Colonic mucosa (tissue), 4 donors: Measurements from ENCODE around the gene SLC6A6. TPM values are rescaled to one million over a fixed set of nuclear protein-coding genes. Genes with fewer than 3 reads are reported as not detected.

Experiments used
- DNase-seq: peaks from one replicate; pipeline ENCODE4 v3.0.0-alpha.2; 2020
- H3K27ac ChIP-seq: fragments of 200-600 bp; one replicate; pipeline ENCODE4 v1.8.0; 2021
- H3K27me3 ChIP-seq: fragments of 200-600 bp; one replicate; pipeline ENCODE4 v1.8.0; 2021
- H3K36me3 ChIP-seq: fragments of 200-600 bp; one replicate; pipeline ENCODE4 v1.8.0; 2021
- H3K4me1 ChIP-seq: fragments of 200-600 bp; one replicate; pipeline ENCODE4 v1.8.0; 2021; ENCODE audit warnings: mild to moderate bottlenecking
- H3K4me3 ChIP-seq: fragments of 200-600 bp; one replicate; pipeline ENCODE4 v1.8.0; 2021
- H3K9ac ChIP-seq, 2 donors: one replicate each; pipeline ENCODE4 v1.7.0; 2013; ENCODE audit warnings: control low read depth in 2 of 2, low read depth in 2 of 2, low read length in 2 of 2
- H3K9me3 ChIP-seq: fragments of 200-600 bp; one replicate; pipeline ENCODE4 v1.8.0; 2021
- CTCF ChIP-seq: fragments of 200-600 bp; IDR thresholded peaks from one replicate; pipeline ENCODE4 v1.8.0; 2022; ENCODE audit warnings: antibody characterized with exemption, mild to moderate bottlenecking
- intact Hi-C: fragments of 100-400 bp; cut with DNase I; formaldehyde crosslinking; loops from one replicate; pipeline ENCODE4 v1.14.1; 2022
- total RNA-seq, 2 donors: library from RNA; stranded (reverse); fragmentation: NEBNext Ultra II Directional in 1 of 2; extraction: Animal tissue kit (Norgen Biotek cat#: 25700) in 1 of 2; gene quantifications; one replicate each; pipeline ENCODE4 v1.2.1, GENCODE V29; 2021
- donor health status: healthy.
- donor health status: DM: no; HTN: no; CAD: no.
- donor health status: DM: no; HTN: no; CAD: no.

The SLC6A6 gene
- total RNA-seq, 2 donors from 2014 or later = 7.2 to 13.0 TPM

DNA sequence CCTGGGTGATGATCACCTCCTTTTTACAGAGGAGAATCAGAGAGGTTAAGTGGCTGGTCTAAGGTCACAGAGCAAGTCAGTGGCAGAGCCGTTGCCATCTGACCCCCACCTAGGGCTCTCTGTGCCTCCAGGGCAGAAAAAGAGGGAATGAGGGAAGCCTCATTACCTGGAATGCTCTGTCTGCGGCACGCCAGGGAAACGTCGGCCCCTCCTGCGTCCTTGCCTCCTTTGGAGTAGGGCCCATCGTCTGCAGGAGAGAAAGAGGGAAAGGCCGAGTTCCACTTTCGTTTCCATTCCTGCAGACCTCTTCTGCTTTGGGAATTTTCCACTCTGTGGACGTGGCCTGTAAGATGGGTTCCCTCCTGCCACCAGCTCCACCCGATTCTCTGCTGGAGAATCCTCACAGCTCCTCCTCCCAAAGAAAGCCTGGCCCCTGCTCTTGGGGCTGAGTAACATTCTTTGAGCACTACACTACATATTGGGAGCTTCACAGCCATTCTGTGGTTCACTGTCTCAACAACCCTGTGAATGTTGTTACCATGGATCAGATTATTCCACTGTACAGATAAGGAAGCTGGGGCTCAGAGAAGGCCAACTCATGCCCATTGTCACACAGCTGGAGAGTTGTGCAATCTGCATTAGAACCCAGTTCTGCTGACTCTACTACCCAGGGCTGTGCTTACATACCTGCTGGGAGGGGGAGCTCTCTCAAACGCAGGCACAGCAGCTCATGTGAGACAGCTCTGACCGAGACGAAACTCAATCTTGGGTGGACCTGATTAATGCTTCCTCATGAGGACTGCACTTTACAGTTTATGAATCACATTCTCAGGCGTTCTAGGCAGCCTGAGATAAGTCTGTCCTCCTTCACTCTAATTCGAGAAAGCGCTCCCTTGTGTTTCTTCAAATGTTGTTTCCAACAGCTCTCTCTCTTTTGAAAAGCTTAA, 123.6 kb downstream of the SLC6A6 start:
- Histone ChIP-seq H3K4me1 (no peaks in the 10 kb centered on the region), H3K36me3 (no peaks in the 10 kb centered on the region), H3K27ac (no peak overlapping the region), H3K4me3 (no peak overlapping the region), H3K9me3 (no peaks in the 10 kb centered on the region), H3K9ac (peak overlapping the region in 1 of 2 donors; percentile 19), H3K27me3 (no peaks in the 10 kb centered on the region)
- intact Hi-C loops = no loop called here
- no peak for TF ChIP-seq CTCF
- no peak for DNase-seq

DNA sequence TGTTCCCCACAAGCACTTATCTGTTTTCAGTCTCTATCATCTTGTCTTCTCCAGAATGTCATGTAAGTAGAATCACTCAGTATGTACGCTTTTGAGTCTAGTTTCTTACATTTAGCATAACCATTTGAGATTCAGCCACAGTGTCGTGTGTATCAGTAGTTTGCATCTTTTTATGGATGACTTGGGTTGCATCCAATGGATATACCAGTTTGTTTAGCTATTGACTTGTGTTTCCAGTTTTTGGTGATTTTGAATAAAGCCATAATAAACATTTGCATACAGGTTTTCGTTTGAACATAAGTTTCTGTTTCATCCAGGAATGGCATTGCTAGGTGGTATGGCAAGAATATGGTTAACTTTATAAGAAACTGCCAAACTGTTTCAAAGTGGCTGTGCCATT, 125.7 kb downstream of the SLC6A6 start:
- TF ChIP-seq CTCF = no peak
- no peaks in the 10 kb centered on the region for H3K27me3 ChIP-seq
- H3K36me3 ChIP-seq = no peaks in the 10 kb centered on the region
- no peaks in the 10 kb centered on the region for H3K4me1 ChIP-seq
- H3K9ac ChIP-seq = no peak overlapping the region
- no peak overlapping the region for H3K4me3 ChIP-seq
- DNase-seq = no peak
- no peak overlapping the region for H3K27ac ChIP-seq
- no peaks in the 10 kb centered on the region for H3K9me3 ChIP-seq
- intact Hi-C loops = no loop called here

DNA sequence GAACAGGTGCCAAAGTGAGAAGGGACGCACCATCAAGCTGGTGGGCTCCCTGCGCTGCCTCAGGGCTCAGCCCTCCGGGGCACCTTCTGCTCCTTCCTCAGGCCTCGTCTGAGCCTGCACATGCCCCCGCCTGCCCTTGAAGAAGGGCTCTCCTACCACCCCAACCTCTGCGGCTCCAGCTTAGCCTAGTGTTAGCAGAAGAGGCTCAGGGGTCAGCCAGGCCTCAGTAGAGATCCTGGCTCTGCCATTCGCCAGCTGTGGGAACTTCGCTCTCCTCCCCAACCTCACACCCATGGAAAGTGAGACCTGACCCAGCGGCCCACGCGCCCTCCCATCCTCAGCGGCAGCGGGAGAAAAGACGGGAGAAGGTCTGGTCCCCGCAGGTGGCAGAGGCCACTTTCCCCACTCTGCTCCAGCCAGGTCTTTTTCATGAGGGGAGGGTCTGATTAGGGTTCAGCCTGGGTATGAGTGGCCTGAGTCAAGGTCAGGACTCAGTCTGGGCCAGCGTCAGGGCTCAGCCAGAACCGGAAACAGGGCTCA, 129.5 kb downstream of the SLC6A6 start:
- no peak overlapping the region for H3K27ac ChIP-seq
- intact Hi-C loops = no loop called here
- TF ChIP-seq CTCF = no peak

GRCh38 chr3:14532691-14533456, 130.5 kb downstream of the SLC6A6 start:
- Histone ChIP-seq H3K27me3 (no peaks in the 10 kb centered on the region), H3K9ac (peak overlapping the region in 1 of 2 donors; percentile 12), H3K4me3 (no peak overlapping the region), H3K36me3 (no peaks in the 10 kb centered on the region), H3K9me3 (no peaks in the 10 kb centered on the region), H3K4me1 (no peaks in the 10 kb centered on the region), H3K27ac (no peak overlapping the region)
- DNase-seq = peak; percentile 82
- intact Hi-C loops = no loop called here
- TF ChIP-seq CTCF = no peak

More for the DNA sequence above, 129.5 kb downstream of the SLC6A6 start:
- H3K4me3 ChIP-seq = no peak overlapping the region
- no peaks in the 10 kb centered on the region for H3K27me3 ChIP-seq
- no peak overlapping the region for H3K9ac ChIP-seq
- no peaks in the 10 kb centered on the region for H3K36me3 ChIP-seq
- H3K9me3 ChIP-seq = no peaks in the 10 kb centered on the region
- DNase-seq = no peak
- no peaks in the 10 kb centered on the region for H3K4me1 ChIP-seq

GRCh38 chr3:14533457-14533958, 131.1 kb downstream of the SLC6A6 start:
- Histone ChIP-seq H3K27me3 (no peaks in the 10 kb centered on the region), H3K36me3 (no peaks in the 10 kb centered on the region), H3K4me1 (no peaks in the 10 kb centered on the region), H3K9me3 (no peaks in the 10 kb centered on the region), H3K4me3 (no peak overlapping the region), H3K9ac (no peak overlapping the region), H3K27ac (no peak overlapping the region)
- TF ChIP-seq CTCF = no peak
- DNase-seq = no peak
- intact Hi-C loops = no loop called here
